Measurements from ENCODE around the gene TIMP4.
A peak's percentile ranks its signal among the peaks of the same experiment; 100 is the strongest.

The TIMP4 gene

DNA sequence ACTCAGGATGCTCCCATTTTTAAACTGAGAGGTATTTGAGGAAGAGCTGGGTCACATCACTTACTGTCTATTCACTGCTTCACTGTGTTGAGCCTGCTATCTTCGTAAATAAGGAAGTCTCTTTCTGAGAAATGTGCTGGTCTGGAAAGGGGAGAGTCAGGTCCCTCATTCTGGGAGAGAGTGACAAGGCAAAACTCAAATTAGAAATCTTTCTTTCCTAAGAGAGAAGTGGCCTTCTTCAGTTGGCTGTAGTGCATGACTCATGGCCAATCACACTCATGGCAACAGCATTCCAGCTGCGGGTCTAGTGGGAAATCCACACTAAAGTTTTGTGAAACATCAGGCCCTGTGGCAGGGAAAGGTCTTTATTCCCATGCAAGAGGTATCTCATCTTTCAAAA lies 11.5 kb upstream of the TIMP4 start:
- no peak for TF ChIP-seq CTCF (IDR thresholded peaks at IDR 0.05; ENCODE audit: control insufficient read depth, extremely low read depth, insufficient read depth)
- no peak overlapping the region for H3K4me3 ChIP-seq (ENCODE audit: low read depth, low read length)
- no peak for DNase-seq (ENCODE audit: low read depth)

- no peak for DNase-seq (ENCODE audit: low read depth)
- H3K4me3 ChIP-seq (ENCODE audit: low read depth, low read length), result no peak overlapping the region
- 0 out of 2 replicates have a peak, but pooled peaks have one; percentile 15 for TF ChIP-seq CTCF (IDR thresholded peaks at IDR 0.05; ENCODE audit: control insufficient read depth, extremely low read depth, insufficient read depth)
Measured at GRCh38 chr3:12165909-12166308, 7.2 kb upstream of the TIMP4 start.

- no peak for TF ChIP-seq CTCF (IDR thresholded peaks at IDR 0.05; ENCODE audit: control insufficient read depth, extremely low read depth, insufficient read depth)
- DNase-seq (ENCODE audit: low read depth), result no peak
- no peak overlapping the region for H3K4me3 ChIP-seq (ENCODE audit: low read depth, low read length)
Measured at GRCh38 chr3:12159227-12159601, 502 bp upstream of the TIMP4 start.

DNA sequence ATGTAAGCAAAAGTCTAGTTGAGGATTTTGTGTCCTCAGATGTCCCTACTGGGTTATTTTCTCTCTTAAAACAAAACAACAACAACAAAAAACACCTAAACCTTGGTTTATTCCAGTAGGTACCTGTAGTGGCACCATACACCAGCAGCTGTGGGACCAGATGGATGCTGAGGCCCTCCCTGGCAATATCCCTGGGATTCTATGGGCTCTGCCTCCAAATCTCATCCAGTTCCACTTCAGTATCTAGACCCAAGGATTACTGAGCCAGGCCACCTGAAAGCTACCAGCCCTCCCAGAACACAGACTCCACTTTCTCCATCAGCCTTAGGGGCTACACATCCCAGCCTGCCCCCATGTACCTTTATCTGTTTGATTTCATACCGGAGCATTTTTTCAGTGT lies 1.7 kb downstream of the TIMP4 start:
- no peak for DNase-seq (ENCODE audit: low read depth)
- H3K4me3 ChIP-seq (ENCODE audit: low read depth, low read length), result no peak overlapping the region
- TF ChIP-seq CTCF (IDR thresholded peaks at IDR 0.05; ENCODE audit: control insufficient read depth, extremely low read depth, insufficient read depth), result no peak

- H3K4me3 ChIP-seq (ENCODE audit: low read depth, low read length), result no peak overlapping the region
- no peak for TF ChIP-seq CTCF (IDR thresholded peaks at IDR 0.05; ENCODE audit: control insufficient read depth, extremely low read depth, insufficient read depth)
- DNase-seq (ENCODE audit: low read depth), result no peak
Measured at GRCh38 chr3:12155828-12156227, 2.9 kb downstream of the TIMP4 start.

GRCh38 chr3:12155264-12155663 lies 3.4 kb downstream of the TIMP4 start:
- TF ChIP-seq CTCF (IDR thresholded peaks at IDR 0.05; ENCODE audit: control insufficient read depth, extremely low read depth, insufficient read depth), result no peak
- no peak overlapping the region for H3K4me3 ChIP-seq (ENCODE audit: low read depth, low read length)
- DNase-seq (ENCODE audit: low read depth), result no peak

- TF ChIP-seq CTCF (IDR thresholded peaks at IDR 0.05; ENCODE audit: control insufficient read depth, extremely low read depth, insufficient read depth), result no peak
- no peak for DNase-seq (ENCODE audit: low read depth)
- no peak overlapping the region for H3K4me3 ChIP-seq (ENCODE audit: low read depth, low read length)
Measured at GRCh38 chr3:12154151-12154550, 4.6 kb downstream of the TIMP4 start.

Data from LNCaP clone FGC (cell line).